ENCODE results near the gene RAB7A.

- TF ChIP-seq, protein P1, sequence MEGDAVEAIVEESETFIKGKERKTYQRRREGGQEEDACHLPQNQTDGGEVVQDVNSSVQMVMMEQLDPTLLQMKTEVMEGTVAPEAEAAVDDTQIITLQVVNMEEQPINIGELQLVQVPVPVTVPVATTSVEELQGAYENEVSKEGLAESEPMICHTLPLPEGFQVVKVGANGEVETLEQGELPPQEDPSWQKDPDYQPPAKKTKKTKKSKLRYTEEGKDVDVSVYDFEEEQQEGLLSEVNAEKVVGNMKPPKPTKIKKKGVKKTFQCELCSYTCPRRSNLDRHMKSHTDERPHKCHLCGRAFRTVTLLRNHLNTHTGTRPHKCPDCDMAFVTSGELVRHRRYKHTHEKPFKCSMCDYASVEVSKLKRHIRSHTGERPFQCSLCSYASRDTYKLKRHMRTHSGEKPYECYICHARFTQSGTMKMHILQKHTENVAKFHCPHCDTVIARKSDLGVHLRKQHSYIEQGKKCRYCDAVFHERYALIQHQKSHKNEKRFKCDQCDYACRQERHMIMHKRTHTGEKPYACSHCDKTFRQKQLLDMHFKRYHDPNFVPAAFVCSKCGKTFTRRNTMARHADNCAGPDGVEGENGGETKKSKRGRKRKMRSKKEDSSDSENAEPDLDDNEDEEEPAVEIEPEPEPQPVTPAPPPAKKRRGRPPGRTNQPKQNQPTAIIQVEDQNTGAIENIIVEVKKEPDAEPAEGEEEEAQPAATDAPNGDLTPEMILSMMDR (IDR thresholded peaks at IDR 0.05): no peak
- TF ChIP-seq POLR2A (IDR thresholded peaks at IDR 0.05): no peak
Observed at GRCh38 chr3:128783774-128784173, 57.8 kb downstream of the RAB7A start.
